SH-SY5Y (cell line): ENCODE results near the gene IL25.

Experiments
- GATA2 ChIP-seq: IDR thresholded peaks from 2 replicates; pipeline ENCODE4 v1.6.1; 2011; ENCODE audit warnings: mild to moderate bottlenecking, low read depth, low read length
- GATA3 ChIP-seq: IDR thresholded peaks from 2 replicates; pipeline ENCODE4 v1.6.1; 2011; ENCODE audit warnings: low read depth, mild to moderate bottlenecking, low read length, moderate library complexity

- TF ChIP-seq GATA2 (no peak), GATA3 (no peak)
Observed at GRCh38 chr14:23380976-23381375, 8.4 kb downstream of the IL25 start.
